Renal cortex interstitium (tissue), 11 donors: ENCODE measurements around the gene SLC45A3. TPM values are rescaled to one million over a fixed set of nuclear protein-coding genes. Genes with fewer than 3 reads are reported as not detected.

Source experiments
- DNase-seq, 11 donors: peaks; one replicate each; pipeline ENCODE4 v3.0.0-alpha.2; 2013; ENCODE audit warnings: low read depth in 9 of 11, low spot score in 4 of 11; ENCODE audit errors: extremely low read depth in 1 of 11
- polyA plus RNA-seq, 3 donors: library from polyadenylated mRNA; unstranded; fragments of 120-200 nt; gene quantifications; one replicate each; pipeline ENCODE4 v1.2.1, GENCODE V29; 2013; ENCODE audit not compliant: insufficient read length in 3 of 3

Gene SLC45A3
- polyA plus RNA-seq, 3 donors = 8.6 to 12.5 (median 8.9) TPM

GRCh38 chr1:205627956-205628355 is 52.4 kb downstream of the SLC45A3 start:
- DNase-seq = no peak

GRCh38 chr1:205626216-205626615 is 54.1 kb downstream of the SLC45A3 start:
- DNase-seq = no peak

- no peak for DNase-seq
These were observed 56.7 kb downstream of the SLC45A3 start for GRCh38 chr1:205623646-205624045.

- no peak for DNase-seq
These were observed 60.0 kb downstream of the SLC45A3 start for GRCh38 chr1:205620269-205620668.

GRCh38 chr1:205619376-205619775 is 60.9 kb downstream of the SLC45A3 start:
- DNase-seq = no peak

GRCh38 chr1:205616563-205617293 is 63.6 kb downstream of the SLC45A3 start:
- DNase-seq = no peak

GRCh38 chr1:205615789-205616188 is 64.5 kb downstream of the SLC45A3 start:
- DNase-seq = no peak

- no peak for DNase-seq
These were observed 66.4 kb downstream of the SLC45A3 start for GRCh38 chr1:205613854-205614412.

GRCh38 chr1:205612556-205612955 is 67.8 kb downstream of the SLC45A3 start:
- DNase-seq = no peak

GRCh38 chr1:205612104-205612503 is 68.2 kb downstream of the SLC45A3 start:
- DNase-seq = no peak

GRCh38 chr1:205610901-205611466 is 69.3 kb downstream of the SLC45A3 start:
- no peak for DNase-seq

- no peak for DNase-seq
These were observed 70.3 kb downstream of the SLC45A3 start for GRCh38 chr1:205610036-205610435.

Other genes with a start within 250 kb of the SLC45A3 start
- 1 to 10 TPM; 3.1 to 3.5 (median 3.2) TPM for gene BLACAT1, start 224.5 kb downstream of the SLC45A3 start, polyA plus RNA-seq
- 10 to 100 TPM; 20.4 to 53.2 (median 25.1) TPM for gene CDK18, start 175.8 kb downstream of the SLC45A3 start, polyA plus RNA-seq
- gene ELK4, start 48.5 kb downstream of the SLC45A3 start, polyA plus RNA-seq = 10 to 100 TPM; 16.0 to 25.7 (median 17.8) TPM
- 100 to 1,000 TPM; 396 to 473 (median 397) TPM for gene NUCKS1, start 69.7 kb upstream of the SLC45A3 start, polyA plus RNA-seq
- 10 to 100 TPM; 35.8 to 40.8 (median 37.0) TPM for gene RAB29, start 95.0 kb upstream of the SLC45A3 start, polyA plus RNA-seq
- 10 to 100 TPM; 31.2 to 32.5 (median 32.1) TPM for gene SLC41A1, start 132.7 kb upstream of the SLC45A3 start, polyA plus RNA-seq
- 1 to 10 TPM in 1 of 3 donors, under 1 TPM in 2; 0.13 to 1.6 (median 0.67) TPM for gene PM20D1, start 169.6 kb upstream of the SLC45A3 start, polyA plus RNA-seq